HepG2 (cell line): ENCODE data around the gene KHNYN. TPM values are rescaled to one million over a fixed set of nuclear protein-coding genes. Genes with fewer than 3 reads are reported as not detected.

Experiments
- ATAC-seq: fragments of 200-7000 bp; cut with Tn5 transposase; 3 replicates; pipeline ENCODE4 v1.9.1; 2020; ENCODE audit warnings: mild to moderate bottlenecking, moderate library complexity
- BruUV-seq: library from RNA; stranded (reverse); fragments of 400-500 nt; replicated peaks from 2 replicates; lab custom pipeline; 2021; lab: Mats Ljungman, UMichigan
- CTCF ChIA-PET: fragments of 300-600 bp; formaldehyde crosslinking; extraction: SDS; loops from one replicate; lab custom pipeline; 2021; ENCODE audit warnings: low total read pairs, inconsistent platforms, low intra/inter-chr PET ratio; lab: Yijun Ruan, JAX
- POLR2A ChIA-PET: fragments of 350-600 bp; sonication (Branson Sonifier 250); formaldehyde crosslinking; loops from one replicate; lab custom pipeline; 2020; ENCODE audit warnings: antibody characterized with exemption, inconsistent platforms; lab: Yijun Ruan, JAX
- DNase-seq: peaks from one replicate; pipeline ENCODE4 v3.0.0-alpha.2; 2015; ENCODE audit warnings: low spot score
- FAIRE-seq: peaks from 3 replicates; lab custom pipeline; 2011; peaks lifted over from hg19 to GRCh38; lab: Jason Lieb, UNC
- H2AFZ ChIP-seq: one replicate; pipeline ENCODE4 v1.6.1; 2011; ENCODE audit warnings: low read length, inconsistent platforms
- H3K27ac ChIP-seq: fragments of 300-600 bp; 3 replicates; pipeline ENCODE4 v1.8.0; 2011; ENCODE audit warnings: mixed run types, mild to moderate bottlenecking, mixed read lengths, low read length, inconsistent platforms; ENCODE audit not compliant: insufficient read depth; ENCODE audit errors: extremely low read length
- H3K27me3 ChIP-seq, 2 experiments: fragments of 200-600 bp in 1 of 2; 2 replicates in 1 of 2; 3 replicates in 1 of 2; pipeline versions ENCODE4 v1.6.0 to v1.8.0; 2011; ENCODE audit warnings: low read length in 2 of 2, mild to moderate bottlenecking in 2 of 2, moderate library complexity in 2 of 2, inconsistent platforms in 1 of 2; ENCODE audit not compliant: insufficient read depth in 2 of 2, control insufficient read depth in 1 of 2
- H3K36me3 ChIP-seq, 2 experiments: fragments of 200-600 bp in 1 of 2; replicated peaks in 1 of 2; 2 replicates in 1 of 2; 3 replicates in 1 of 2; pipeline versions ENCODE4 v1.5.1 to v1.8.0; 2011; ENCODE audit warnings: low read length in 2 of 2, inconsistent platforms in 1 of 2; ENCODE audit not compliant: insufficient read depth in 2 of 2, control insufficient read depth in 1 of 2
- H3K4me1 ChIP-seq: 2 replicates; pipeline ENCODE4 v1.5.1; 2012; ENCODE audit warnings: low read length, inconsistent platforms; ENCODE audit not compliant: insufficient read depth
- H3K4me2 ChIP-seq: 2 replicates; pipeline ENCODE4 v1.6.0; 2011; ENCODE audit warnings: low read depth, low read length, inconsistent platforms
- H3K4me3 ChIP-seq, 3 experiments: fragments of 200-600 bp in 1 of 3; sonication (generic), shearing (Covaris generic) in 1 of 3; replicated peaks in 1 of 3; 2 replicates each; pipeline ENCODE4 v1.5.1; 2011 to 2016; ENCODE audit warnings: low read length in 3 of 3, inconsistent platforms in 2 of 3, low read depth in 2 of 3, mild to moderate bottlenecking in 2 of 3, control low read depth in 1 of 3, mixed read lengths in 1 of 3; ENCODE audit not compliant: insufficient read depth in 1 of 3
- H3K79me2 ChIP-seq: one replicate; pipeline ENCODE4 v1.6.1; 2011; ENCODE audit warnings: low read length, inconsistent platforms; ENCODE audit not compliant: insufficient read depth
- H3K9ac ChIP-seq: 2 replicates; pipeline ENCODE4 v1.6.0; 2011; ENCODE audit warnings: mild to moderate bottlenecking, low read depth, low read length, inconsistent platforms; ENCODE audit not compliant: insufficient read depth
- H3K9me3 ChIP-seq: 2 replicates; pipeline ENCODE4 v1.5.1; 2012; ENCODE audit warnings: mild to moderate bottlenecking, low read length
- H4K20me1 ChIP-seq: 2 replicates; pipeline ENCODE4 v1.6.0; 2011; ENCODE audit warnings: inconsistent platforms, mild to moderate bottlenecking, low read length, moderate library complexity; ENCODE audit not compliant: insufficient read depth
- GABPA ChIP-seq, 2 experiments: IDR thresholded peaks; 2 replicates each; pipeline ENCODE4 v1.6.1; 2011 to 2016; ENCODE audit warnings: low read depth in 2 of 2, low read length in 1 of 2, missing biosample characterization in 1 of 2, missing genetic modification characterization in 1 of 2
- NPAS2 ChIP-seq: sonication (generic); formaldehyde crosslinking; IDR thresholded peaks from 2 replicates; pipeline ENCODE4 v1.8.0; 2022; ENCODE audit warnings: mild to moderate bottlenecking, missing genetic modification reagents, borderline replicate concordance
- ZNF333 ChIP-seq: sonication (generic); formaldehyde crosslinking; IDR thresholded peaks from 2 replicates; pipeline ENCODE4 v1.4.0; 2020; ENCODE audit warnings: mild to moderate bottlenecking, missing genetic modification reagents, borderline replicate concordance
- ZNF891 ChIP-seq: sonication (generic); formaldehyde crosslinking; IDR thresholded peaks from 2 replicates; pipeline ENCODE4 v1.5.0; 2020; ENCODE audit warnings: mild to moderate bottlenecking, missing genetic modification reagents
- WGBS: methylation state at CpG from one replicate; pipeline ENCODE4 v1.1.6; 2017; ENCODE audit warnings: low lambda C conversion rate; 5-methylcytosine and 5-hydroxymethylcytosine counted together
- in situ Hi-C: cut with HindIII; loops from 2 replicates; pipeline ENCODE4 v1.10.0; 2017; ENCODE audit warnings: low pct_unique_long_range_greater_than_20kb; ENCODE audit not compliant: extremely low pct_ligation_motif_present
- intact Hi-C: fragments of 100-400 bp; cut with micrococcal nuclease; formaldehyde crosslinking; loops from one replicate; pipeline ENCODE4 v1.10.0; 2022; ENCODE audit not compliant: unreplicated experiment
- polyA plus RNA-seq, 8 experiments: library from polyadenylated mRNA; depleted of rRNA in 3 of 8; stranded (reverse) in 7 of 8; unstranded in 1 of 8; fragments of >200 nt; fragmentation: Illumina TruSeq in 4 of 8; extraction: Trizol in 4 of 8; gene quantifications; 2 replicates each; pipeline versions ENCODE4 v1.2.1 to v1.2.3, GENCODE V29; 2011 to 2016; ENCODE audit warnings: low read depth in 4 of 8, missing spikeins in 1 of 8, mixed read lengths in 1 of 8; ENCODE audit not compliant: insufficient read depth in 1 of 8
- total RNA-seq, 5 experiments: library from RNA; depleted of rRNA; stranded (reverse); fragments of >200 nt; fragmentation: Illumina TruSeq; extraction: Trizol; gene quantifications; 2 replicates each; pipeline ENCODE4 v1.2.3, GENCODE V29; 2016; ENCODE audit warnings: low read depth in 1 of 5
- TF ChIP-seq, protein P1 (sequence below): sonication (generic); formaldehyde crosslinking; IDR thresholded peaks from 2 replicates; pipeline ENCODE4 v1.9.0; 2022; ENCODE audit warnings: low read depth, missing genetic modification reagents
- TF ChIP-seq, protein P2 (sequence below): sonication (generic); formaldehyde crosslinking; IDR thresholded peaks from 2 replicates; pipeline ENCODE4 v1.4.0; 2020; ENCODE audit warnings: missing genetic modification reagents, low read depth, mild to moderate bottlenecking, borderline replicate concordance

KHNYN gene
- total and polyA plus RNA-seq, 2 of the 13 experiments (the other 11 are each of a cell fraction or from before 2014, with no cell fraction given) = 52.8 to 75.7 TPM

GRCh38 chr14:24381363-24382063, 48.2 kb upstream of the KHNYN start:
- no peaks in the 10 kb centered on the region for H3K36me3 ChIP-seq
- H3K4me3 ChIP-seq = no peak overlapping the region
- H3K9me3 ChIP-seq = no peaks in the 10 kb centered on the region
- DNase-seq (no peak), FAIRE-seq (no peak), ATAC-seq (no peak)
- 28% methylated on average over 8 of the region's 8 CpGs for WGBS
- no peaks in the 10 kb centered on the region for H3K79me2 ChIP-seq
- H4K20me1 ChIP-seq = no peaks in the 10 kb centered on the region
- BruUV-seq = no TSS peak
- POLR2A ChIA-PET = no interaction called here
- in situ Hi-C loops (no loop called here), intact Hi-C loops (no loop called here)
- no peak overlapping the region for H3K9ac ChIP-seq
- CTCF ChIA-PET = no interaction called here
- H3K27ac ChIP-seq = no peak overlapping the region
- H3K4me1 ChIP-seq = peaks cover 19% of the 10 kb centered on the region
- H3K27me3 ChIP-seq = peaks cover 7 to 53% of the 10 kb centered on the region in 2 experiments; a peak in 4 of 5 replicates
- no peak overlapping the region for H3K4me2 ChIP-seq
- no peak overlapping the region for H2AFZ ChIP-seq
- TF ChIP-seq, protein P1, sequence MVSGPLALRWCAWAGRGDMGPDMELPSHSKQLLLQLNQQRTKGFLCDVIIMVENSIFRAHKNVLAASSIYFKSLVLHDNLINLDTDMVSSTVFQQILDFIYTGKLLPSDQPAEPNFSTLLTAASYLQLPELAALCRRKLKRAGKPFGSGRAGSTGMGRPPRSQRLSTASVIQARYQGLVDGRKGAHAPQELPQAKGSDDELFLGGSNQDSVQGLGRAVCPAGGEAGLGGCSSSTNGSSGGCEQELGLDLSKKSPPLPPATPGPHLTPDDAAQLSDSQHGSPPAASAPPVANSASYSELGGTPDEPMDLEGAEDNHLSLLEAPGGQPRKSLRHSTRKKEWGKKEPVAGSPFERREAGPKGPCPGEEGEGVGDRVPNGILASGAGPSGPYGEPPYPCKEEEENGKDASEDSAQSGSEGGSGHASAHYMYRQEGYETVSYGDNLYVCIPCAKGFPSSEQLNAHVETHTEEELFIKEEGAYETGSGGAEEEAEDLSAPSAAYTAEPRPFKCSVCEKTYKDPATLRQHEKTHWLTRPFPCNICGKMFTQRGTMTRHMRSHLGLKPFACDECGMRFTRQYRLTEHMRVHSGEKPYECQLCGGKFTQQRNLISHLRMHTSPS (CRISPR knock-in tag) = 0 out of 2 replicates have a peak, but pooled peaks have one; percentile 32
- no peak for TF ChIP-seq ZNF333 (CRISPR knock-in tag)
- TF ChIP-seq, protein P2, sequence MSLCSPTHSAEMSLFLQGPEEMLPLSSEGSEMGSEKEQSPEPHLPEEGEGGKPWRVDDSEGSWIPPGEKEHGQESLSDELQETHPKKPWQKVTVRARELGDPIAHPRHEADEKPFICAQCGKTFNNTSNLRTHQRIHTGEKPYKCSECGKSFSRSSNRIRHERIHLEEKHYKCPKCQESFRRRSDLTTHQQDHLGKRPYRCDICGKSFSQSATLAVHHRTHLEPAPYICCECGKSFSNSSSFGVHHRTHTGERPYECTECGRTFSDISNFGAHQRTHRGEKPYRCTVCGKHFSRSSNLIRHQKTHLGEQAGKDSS = no peak
- no peak for TF ChIP-seq NPAS2
- peak; percentile 24; the same call in 1 of the 2 replicates for TF ChIP-seq GABPA (IDR thresholded peaks at IDR 0.05; ENCODE audit: low read depth, low read length)
- TF ChIP-seq GABPA (CRISPR knock-in tag; IDR thresholded peaks at IDR 0.05; ENCODE audit: low read depth) = no peak
- TF ChIP-seq ZNF891 (CRISPR knock-in tag) = 0 out of 2 replicates have a peak, but pooled peaks have one; percentile 30
